ENCODE data around the gene APOO. TPM values are rescaled to one million over a fixed set of nuclear protein-coding genes. Genes with fewer than 3 reads are reported as not detected.
A peak's percentile ranks its signal among the peaks of the same experiment; 100 is the strongest.

APOO gene
- total RNA-seq, 4 donors from 2014 or later: 2.7 to 31.7 (median 13.9) TPM

GRCh38 chrX:23885803-23886202 is 21.9 kb downstream of the APOO start:
- H3K4me3 ChIP-seq (ENCODE audit: low read depth, poor library complexity, severe bottlenecking): no peak overlapping the region
- peak in 1 of 2 donors; percentile 61 for DNase-seq (ENCODE audit: low spot score in 2 of 2)
- intact Hi-C loops (cut with DNase I; ENCODE audit: low total_unique reads): no loop called here
- WGBS, 2 donors: 47 to 50% methylated on average over 3 of the region's 3 CpGs
- TF ChIP-seq POLR2A (IDR thresholded peaks at IDR 0.05) (no peak), CTCF (IDR thresholded peaks at IDR 0.05) (no peak)

GRCh38 chrX:23884427-23885024 is 23.2 kb downstream of the APOO start:
- no peak for DNase-seq (ENCODE audit: low spot score in 2 of 2)
- 67% methylated on average over 4 of the region's 4 CpGs for WGBS, 2 donors
- TF ChIP-seq CTCF (IDR thresholded peaks at IDR 0.05): no peak
- no peak for TF ChIP-seq POLR2A (IDR thresholded peaks at IDR 0.05)
- intact Hi-C loops (cut with DNase I; ENCODE audit: low total_unique reads): no loop called here
- H3K4me3 ChIP-seq (ENCODE audit: low read depth, poor library complexity, severe bottlenecking): no peak overlapping the region

GRCh38 chrX:23883737-23884354 is 23.9 kb downstream of the APOO start:
- peak in 1 of 2 donors; percentile 63 for DNase-seq (ENCODE audit: low spot score in 2 of 2)
- 38 to 46% methylated on average over 9 of the region's 9 CpGs for WGBS, 2 donors
- no peak overlapping the region for H3K4me3 ChIP-seq (ENCODE audit: low read depth, poor library complexity, severe bottlenecking)
- TF ChIP-seq POLR2A (IDR thresholded peaks at IDR 0.05) (no peak), CTCF (IDR thresholded peaks at IDR 0.05) (no peak)
- intact Hi-C loops (cut with DNase I; ENCODE audit: low total_unique reads): no loop called here

- intact Hi-C loops (cut with DNase I; ENCODE audit: low total_unique reads): no loop called here
- WGBS, 2 donors: 39 to 48% methylated on average over 2 of the region's 2 CpGs
- no peak for DNase-seq (ENCODE audit: low spot score in 2 of 2)
- TF ChIP-seq POLR2A (IDR thresholded peaks at IDR 0.05) (no peak), CTCF (IDR thresholded peaks at IDR 0.05) (no peak)
- H3K4me3 ChIP-seq (ENCODE audit: low read depth, poor library complexity, severe bottlenecking): no peak overlapping the region
These were observed 28.2 kb downstream of the APOO start for GRCh38 chrX:23879380-23880090.

GRCh38 chrX:23871905-23872546 is 35.7 kb downstream of the APOO start:
- intact Hi-C loops (cut with DNase I; ENCODE audit: low total_unique reads): no loop called here
- no peak for DNase-seq (ENCODE audit: low spot score in 2 of 2)
- TF ChIP-seq CTCF (IDR thresholded peaks at IDR 0.05): no peak
- TF ChIP-seq POLR2A (IDR thresholded peaks at IDR 0.05): no peak
- no peak overlapping the region for H3K4me3 ChIP-seq (ENCODE audit: low read depth, poor library complexity, severe bottlenecking)
- WGBS, 2 donors: 71 to 86% methylated on average over 4 of the region's 4 CpGs
